GM18519 (cell line): ENCODE data around the gene INPP5F.
A peak's percentile ranks its signal among the peaks of the same experiment; 100 is the strongest.
"Not testable (repeated sequence)": the region's sequence is repeated elsewhere in the genome, so short reads cannot be mapped to it uniquely, and the experiment has no call there.

Experiments
- ATAC-seq: cut with Tn5 transposase; IDR thresholded peaks from one replicate; pipeline ENCODE4 v1.9.1; 2021; ENCODE audit warnings: mild to moderate bottlenecking, moderate library complexity; ENCODE audit not compliant: unreplicated experiment, low FRiP score

Gene INPP5F

GRCh38 chr10:119773041-119773440 lies 47.2 kb downstream of the INPP5F start:
- ATAC-seq, result not testable (repeated sequence)

- ATAC-seq, result no peak
Measured at GRCh38 chr10:119775529-119775928, 49.7 kb downstream of the INPP5F start.

- ATAC-seq, result no peak
Measured at GRCh38 chr10:119776536-119776935, 50.7 kb downstream of the INPP5F start.

GRCh38 chr10:119777686-119778085 lies 51.8 kb downstream of the INPP5F start:
- ATAC-seq, result no peak

- no peak for ATAC-seq
Measured at GRCh38 chr10:119778776-119779445, 53.1 kb downstream of the INPP5F start.

GRCh38 chr10:119780879-119781480 lies 55.1 kb downstream of the INPP5F start:
- ATAC-seq, result no peak

GRCh38 chr10:119781498-119781897 lies 55.6 kb downstream of the INPP5F start:
- ATAC-seq, result no peak

GRCh38 chr10:119782981-119783664 lies 57.3 kb downstream of the INPP5F start:
- no peak for ATAC-seq

GRCh38 chr10:119783665-119784027 lies 57.8 kb downstream of the INPP5F start:
- no peak for ATAC-seq

- peak; percentile 87 for ATAC-seq
Measured at GRCh38 chr10:119784340-119785067, 58.7 kb downstream of the INPP5F start.

GRCh38 chr10:119786117-119786769 lies 60.4 kb downstream of the INPP5F start:
- ATAC-seq, result no peak

GRCh38 chr10:119795101-119795500 lies 69.3 kb downstream of the INPP5F start:
- not testable (repeated sequence) for ATAC-seq

GRCh38 chr10:119796039-119796438 lies 70.2 kb downstream of the INPP5F start:
- no peak for ATAC-seq

- ATAC-seq, result no peak
Measured at GRCh38 chr10:119801176-119801575, 75.3 kb downstream of the INPP5F start.

GRCh38 chr10:119801998-119802538 lies 76.2 kb downstream of the INPP5F start:
- ATAC-seq, result no peak

- no peak for ATAC-seq
Measured at GRCh38 chr10:119803264-119803663, 77.4 kb downstream of the INPP5F start.

GRCh38 chr10:119805702-119806230 lies 79.9 kb downstream of the INPP5F start:
- no peak for ATAC-seq

- no peak for ATAC-seq
Measured at GRCh38 chr10:119806334-119807130, 80.7 kb downstream of the INPP5F start.

- ATAC-seq, result peak; percentile 61
Measured at GRCh38 chr10:119807960-119808697, 82.3 kb downstream of the INPP5F start.
